WERI-Rb-1 (cell line): Measurements from ENCODE around the gene ZFAND6.

Source experiments
- DNase-seq: peaks from one replicate; pipeline ENCODE4 v3.0.0-alpha.2; 2020
- H3K27ac ChIP-seq: fragments of 250-450 bp; sonication (Bioruptor Pico); 2 replicates; pipeline ENCODE4 v1.5.1; 2020; ENCODE audit warnings: mild to moderate bottlenecking, moderate library complexity
- H3K27me3 ChIP-seq: fragments of 250-450 bp; sonication (Bioruptor Pico); 2 replicates; pipeline ENCODE4 v1.5.1; 2021; ENCODE audit warnings: mild to moderate bottlenecking, low read depth, moderate library complexity; ENCODE audit not compliant: insufficient read depth, severe bottlenecking
- H3K36me3 ChIP-seq: fragments of 250-450 bp; sonication (Bioruptor Pico); 2 replicates; pipeline ENCODE4 v1.5.1; 2020; ENCODE audit warnings: mild to moderate bottlenecking, moderate library complexity
- H3K4me3 ChIP-seq: 2 replicates; pipeline ENCODE4 v1.5.1; 2011; ENCODE audit warnings: low read depth, mild to moderate bottlenecking, control low read depth, low read length
- H3K9me3 ChIP-seq: fragments of 250-450 bp; sonication (Bioruptor Pico); 2 replicates; pipeline ENCODE4 v1.5.1; 2021; ENCODE audit warnings: mild to moderate bottlenecking, moderate library complexity; ENCODE audit not compliant: severe bottlenecking
- TF ChIP-seq, protein P1 (sequence below): IDR thresholded peaks from 2 replicates; pipeline ENCODE4 v1.5.1; 2011; ENCODE audit warnings: low read depth, mild to moderate bottlenecking, control low read depth, inconsistent platforms, low read length

The ZFAND6 gene

DNA sequence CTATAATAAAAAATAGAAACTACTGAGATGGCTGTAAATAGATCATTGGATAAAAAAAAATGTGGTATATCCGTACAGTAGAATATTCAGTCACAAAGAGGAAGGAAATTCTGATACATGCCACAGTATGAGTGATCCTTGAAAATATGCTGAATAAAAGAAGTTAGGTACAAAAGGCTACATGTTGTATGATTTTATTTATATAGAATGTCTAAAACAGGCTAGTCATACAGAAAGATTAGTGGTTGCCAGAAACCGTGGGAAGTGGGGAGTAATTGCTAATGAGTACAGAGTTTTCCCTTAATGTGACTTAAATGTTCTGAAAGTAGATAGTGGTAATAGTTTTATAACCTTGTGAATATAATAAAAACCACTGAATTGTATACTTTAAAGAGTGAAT, 68.4 kb downstream of the ZFAND6 start:
- no peak for DNase-seq
- Histone ChIP-seq H3K4me3 (no peak overlapping the region), H3K27me3 (no peaks in the 10 kb centered on the region), H3K27ac (no peak overlapping the region), H3K9me3 (no peaks in the 10 kb centered on the region), H3K36me3 (peaks cover 20% of the 10 kb centered on the region)
- TF ChIP-seq, protein P1, sequence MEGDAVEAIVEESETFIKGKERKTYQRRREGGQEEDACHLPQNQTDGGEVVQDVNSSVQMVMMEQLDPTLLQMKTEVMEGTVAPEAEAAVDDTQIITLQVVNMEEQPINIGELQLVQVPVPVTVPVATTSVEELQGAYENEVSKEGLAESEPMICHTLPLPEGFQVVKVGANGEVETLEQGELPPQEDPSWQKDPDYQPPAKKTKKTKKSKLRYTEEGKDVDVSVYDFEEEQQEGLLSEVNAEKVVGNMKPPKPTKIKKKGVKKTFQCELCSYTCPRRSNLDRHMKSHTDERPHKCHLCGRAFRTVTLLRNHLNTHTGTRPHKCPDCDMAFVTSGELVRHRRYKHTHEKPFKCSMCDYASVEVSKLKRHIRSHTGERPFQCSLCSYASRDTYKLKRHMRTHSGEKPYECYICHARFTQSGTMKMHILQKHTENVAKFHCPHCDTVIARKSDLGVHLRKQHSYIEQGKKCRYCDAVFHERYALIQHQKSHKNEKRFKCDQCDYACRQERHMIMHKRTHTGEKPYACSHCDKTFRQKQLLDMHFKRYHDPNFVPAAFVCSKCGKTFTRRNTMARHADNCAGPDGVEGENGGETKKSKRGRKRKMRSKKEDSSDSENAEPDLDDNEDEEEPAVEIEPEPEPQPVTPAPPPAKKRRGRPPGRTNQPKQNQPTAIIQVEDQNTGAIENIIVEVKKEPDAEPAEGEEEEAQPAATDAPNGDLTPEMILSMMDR: no peak

DNA sequence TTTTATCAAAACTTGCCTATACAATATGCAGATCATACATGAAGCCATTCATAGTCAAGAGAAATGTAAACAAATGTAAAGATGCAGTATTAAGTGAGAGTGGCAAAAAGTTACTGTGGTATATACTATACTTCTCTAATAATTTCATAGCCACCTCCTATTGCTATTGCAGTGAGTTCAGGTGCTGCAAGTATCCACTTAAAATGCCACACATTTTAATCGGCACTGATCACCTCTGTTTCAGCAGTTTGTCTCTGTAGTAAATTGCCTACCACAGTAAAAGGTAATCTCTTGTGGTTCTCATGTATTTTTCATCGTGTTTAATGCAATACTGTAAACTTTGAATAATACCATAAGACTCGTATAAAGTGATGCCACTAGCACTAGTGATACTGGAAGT, 72.9 kb downstream of the ZFAND6 start:
- TF ChIP-seq, protein P1: no peak
- H3K27ac ChIP-seq: no peak overlapping the region
- no peak overlapping the region for H3K4me3 ChIP-seq
- no peaks in the 10 kb centered on the region for H3K9me3 ChIP-seq
- no peaks in the 10 kb centered on the region for H3K27me3 ChIP-seq
- DNase-seq: no peak
- peaks cover 3% of the 10 kb centered on the region; the same call in 1 of the 2 replicates for H3K36me3 ChIP-seq

- Histone ChIP-seq H3K4me3 (no peak overlapping the region), H3K27ac (no peak overlapping the region), H3K27me3 (no peaks in the 10 kb centered on the region), H3K9me3 (no peaks in the 10 kb centered on the region), H3K36me3 (peaks cover 3% of the 10 kb centered on the region; the same call in 1 of the 2 replicates)
- no peak for DNase-seq
- TF ChIP-seq, protein P1: no peak
These were observed 77.4 kb downstream of the ZFAND6 start for GRCh38 chr15:80136854-80137253.

- no peak overlapping the region for H3K4me3 ChIP-seq
- H3K9me3 ChIP-seq: no peaks in the 10 kb centered on the region
- H3K27me3 ChIP-seq: no peaks in the 10 kb centered on the region
- TF ChIP-seq, protein P1: no peak
- H3K36me3 ChIP-seq: peaks cover 3% of the 10 kb centered on the region; the same call in 1 of the 2 replicates
- DNase-seq: no peak
- no peak overlapping the region for H3K27ac ChIP-seq
These were observed 79.5 kb downstream of the ZFAND6 start for GRCh38 chr15:80138961-80139360.

- no peaks in the 10 kb centered on the region for H3K27me3 ChIP-seq
- no peaks in the 10 kb centered on the region for H3K36me3 ChIP-seq
- no peaks in the 10 kb centered on the region for H3K9me3 ChIP-seq
- H3K4me3 ChIP-seq: no peak overlapping the region
- DNase-seq: no peak
- no peak overlapping the region for H3K27ac ChIP-seq
- TF ChIP-seq, protein P1: no peak
These were observed 81.4 kb downstream of the ZFAND6 start for GRCh38 chr15:80140909-80141308.

- H3K36me3 ChIP-seq: no peaks in the 10 kb centered on the region
- DNase-seq: no peak
- no peaks in the 10 kb centered on the region for H3K27me3 ChIP-seq
- no peaks in the 10 kb centered on the region for H3K9me3 ChIP-seq
- H3K4me3 ChIP-seq: no peak overlapping the region
- TF ChIP-seq, protein P1: no peak
- no peak overlapping the region for H3K27ac ChIP-seq
These were observed 82.6 kb downstream of the ZFAND6 start for GRCh38 chr15:80141916-80142598.
